HG02763 (cell line): Measurements from ENCODE around the gene ERH.
"Not testable (repeated sequence)": the region's sequence is repeated elsewhere in the genome, so short reads cannot be mapped to it uniquely, and the experiment has no call there.

Source experiments
- ATAC-seq: cut with Tn5 transposase; IDR thresholded peaks from one replicate; pipeline ENCODE4 v1.9.1; 2021; ENCODE audit warnings: mild to moderate bottlenecking, moderate library complexity; ENCODE audit not compliant: unreplicated experiment

The ERH gene

DNA sequence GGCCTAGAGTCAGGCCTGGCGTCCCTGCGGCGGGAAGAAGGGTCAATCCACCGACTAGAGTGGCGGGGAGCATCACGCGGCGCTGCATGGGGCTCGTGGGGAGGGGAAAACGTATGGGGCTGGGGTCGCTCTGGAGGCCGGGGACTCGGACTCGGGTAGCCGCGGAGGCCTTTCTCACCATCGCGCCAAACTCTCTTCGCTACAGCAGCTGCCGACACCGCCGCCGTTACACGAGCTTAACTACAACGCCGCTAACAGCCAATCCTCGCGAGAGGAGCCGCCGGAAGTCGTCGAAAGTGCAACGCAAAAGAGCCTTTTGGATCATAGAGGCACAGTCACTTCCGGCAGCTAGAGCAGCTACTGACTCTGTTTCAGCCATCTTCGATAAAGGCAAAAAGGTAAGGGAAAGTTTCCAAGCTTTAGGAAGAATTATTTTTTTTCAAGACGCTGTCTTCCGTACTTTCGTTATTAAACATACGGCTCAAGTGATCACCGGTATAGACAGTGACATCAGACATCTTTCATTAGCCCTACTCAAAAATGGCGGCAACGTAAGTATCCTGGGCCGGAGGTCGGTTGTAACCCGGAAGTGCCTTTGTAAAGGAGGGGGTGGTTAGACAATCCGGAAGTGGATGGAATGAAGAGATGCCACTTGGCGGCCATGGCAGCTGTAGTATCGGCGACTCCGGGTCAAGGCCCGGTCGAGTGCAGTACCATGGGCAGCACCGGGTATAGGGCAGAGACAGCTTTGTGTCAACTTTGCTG, at the start of gene ERH, which contains the start of gene SLC39A9:
Gene ERH (minus strand): TSS at position 247 of the 765 bp plus-strand sequence. CDS start 66 bp downstream, at position 181.
Gene SLC39A9 (plus strand): TSS at position 640 of the 765 bp plus-strand sequence. CDS start 678 bp downstream, outside the sequence.
- peak; percentile 84 for ATAC-seq

DNA sequence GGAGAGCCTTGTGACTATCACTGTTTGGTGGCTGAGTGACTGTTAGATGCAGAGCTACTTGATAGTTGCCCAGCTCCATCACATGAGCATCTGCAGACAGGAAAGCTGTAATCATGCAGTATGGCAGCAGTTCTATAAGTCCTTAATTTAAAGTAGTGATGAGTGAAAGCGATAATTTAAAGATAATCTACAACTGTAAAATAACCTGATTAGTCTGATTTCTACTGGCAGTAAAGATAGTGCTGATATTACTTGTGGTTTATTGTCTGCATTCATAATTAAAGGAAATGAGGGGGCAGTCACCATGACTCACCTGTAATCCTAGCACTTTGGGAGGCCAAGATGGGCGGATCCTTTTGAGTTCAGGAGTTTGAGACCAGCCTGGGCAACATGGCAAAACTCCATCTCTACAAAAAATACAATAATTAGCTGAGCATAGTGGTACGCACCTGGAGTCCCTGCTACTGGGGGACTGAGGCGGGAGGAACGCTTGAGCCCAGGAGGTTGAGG, 45.3 kb upstream of the ERH start:
- ATAC-seq: no peak

DNA sequence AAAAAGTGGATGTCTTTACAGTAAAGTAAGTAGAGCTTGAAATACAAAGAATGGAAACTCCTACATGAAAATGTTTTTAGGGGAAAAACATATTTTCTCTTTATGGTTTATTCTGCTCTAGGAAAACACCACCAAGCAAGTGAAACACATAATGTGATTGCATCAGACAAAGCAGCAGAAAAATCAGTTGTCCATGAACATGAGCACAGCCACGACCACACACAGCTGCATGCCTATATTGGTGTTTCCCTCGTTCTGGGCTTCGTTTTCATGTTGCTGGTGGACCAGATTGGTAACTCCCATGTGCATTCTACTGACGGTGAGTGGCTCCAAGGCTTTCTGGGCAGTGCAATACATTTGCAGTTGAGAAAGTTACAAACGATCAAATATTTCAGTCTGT, 43.8 kb upstream of the ERH start:
- ATAC-seq: peak; percentile 61

DNA sequence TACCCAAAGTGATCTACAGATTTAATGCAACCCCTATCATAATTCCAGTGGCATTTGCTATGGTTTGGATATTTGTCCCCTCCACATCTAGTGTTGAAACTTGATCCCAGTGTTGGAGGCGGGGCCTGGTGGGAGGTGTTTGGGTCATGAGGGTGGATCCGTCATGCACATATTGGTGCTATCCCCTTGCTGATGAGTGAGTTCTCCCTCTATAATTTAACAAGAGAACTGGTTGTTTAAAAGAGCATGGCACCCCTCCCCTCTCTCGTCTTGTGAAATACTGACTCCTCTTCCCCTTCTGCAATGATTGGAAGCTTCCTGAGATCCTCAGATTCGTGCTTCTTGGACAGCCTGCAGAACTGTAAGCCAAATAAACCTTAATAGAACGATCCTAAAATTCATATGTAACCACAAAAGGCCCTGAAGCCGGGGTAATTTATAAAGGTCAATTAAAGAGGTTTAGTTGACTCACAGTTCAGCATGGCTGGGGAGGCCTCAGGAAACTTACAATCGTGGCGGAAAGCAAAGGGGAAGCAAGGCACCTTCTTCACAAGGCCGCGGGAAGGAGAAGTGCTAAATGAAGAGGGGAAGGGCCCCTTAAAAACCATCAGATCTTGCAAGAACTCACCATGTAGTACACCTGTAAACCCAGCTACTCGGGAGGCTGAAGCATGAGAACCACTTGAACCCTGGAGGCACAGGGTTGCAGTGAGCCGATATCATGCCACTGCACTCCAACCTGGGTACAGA, 41.6 kb upstream of the ERH start:
- no peak for ATAC-seq

DNA sequence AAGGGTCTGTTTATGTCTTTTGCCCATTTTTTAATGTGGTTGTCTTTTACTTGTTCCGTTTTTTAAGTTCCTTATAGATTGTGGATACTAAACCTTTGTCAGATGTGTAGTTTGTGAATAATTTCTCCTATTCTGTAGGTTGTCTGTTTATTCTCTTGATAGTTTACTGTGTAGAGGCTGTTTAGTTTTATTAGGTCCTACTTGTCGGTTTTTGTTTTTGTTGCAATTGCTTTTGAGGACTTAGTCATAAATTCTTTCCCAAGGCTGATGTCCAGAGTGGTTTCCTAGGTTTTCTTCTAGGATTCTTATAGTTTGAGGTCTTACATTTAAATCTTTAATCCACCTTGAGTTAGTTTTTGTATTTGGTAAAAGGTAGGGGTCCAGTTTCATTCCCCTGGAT, 34.3 kb upstream of the ERH start:
- no peak for ATAC-seq

DNA sequence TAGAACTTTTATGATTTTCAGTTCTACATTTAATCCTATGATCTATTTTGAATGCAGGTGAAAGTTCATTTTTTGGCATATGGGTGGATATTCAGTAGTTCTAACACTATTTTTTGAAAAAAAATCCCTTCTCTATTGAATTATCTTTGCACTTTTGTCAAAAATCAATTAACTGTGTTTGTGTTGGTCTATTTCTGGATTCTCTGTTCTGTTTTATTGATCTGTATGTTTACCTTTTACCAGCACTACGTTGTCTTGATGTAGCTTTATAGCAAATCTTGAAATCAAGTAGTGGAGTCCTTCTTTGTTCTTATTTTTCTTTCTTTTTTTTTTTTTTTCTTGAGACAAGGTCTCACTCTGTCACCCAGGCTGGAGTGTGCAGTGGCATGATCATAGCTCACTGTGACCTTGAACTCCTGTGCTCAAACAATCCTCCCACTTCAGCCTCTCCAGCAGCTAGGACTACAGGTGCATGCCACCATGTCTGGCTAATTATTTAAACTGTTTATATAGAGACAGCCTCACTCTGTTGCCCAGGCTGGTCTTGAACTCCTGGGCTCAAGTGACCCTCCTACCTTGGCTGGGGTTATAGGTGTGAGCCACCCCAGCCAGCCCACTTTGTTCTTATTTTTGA, 32.3 kb upstream of the ERH start:
- no peak for ATAC-seq

DNA sequence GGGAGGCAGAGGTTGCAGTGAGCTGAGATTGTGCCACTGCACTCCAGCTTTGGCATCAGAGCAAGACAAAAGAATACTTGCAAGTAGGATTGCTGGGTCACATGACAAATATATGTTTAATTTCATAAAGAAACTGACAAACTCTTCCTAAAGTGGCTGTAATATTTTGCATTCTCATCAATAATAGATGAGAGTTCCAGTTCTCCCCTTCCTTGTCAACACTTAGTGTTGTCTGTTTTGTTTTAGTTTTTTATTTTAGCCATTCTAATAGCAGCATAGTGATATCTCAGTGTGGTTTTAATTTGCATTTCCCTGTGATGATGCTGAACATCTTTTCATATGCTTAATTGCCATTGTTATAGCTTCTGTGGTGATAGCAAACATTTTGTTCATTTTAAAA, 31.5 kb upstream of the ERH start:
- ATAC-seq: no peak

DNA sequence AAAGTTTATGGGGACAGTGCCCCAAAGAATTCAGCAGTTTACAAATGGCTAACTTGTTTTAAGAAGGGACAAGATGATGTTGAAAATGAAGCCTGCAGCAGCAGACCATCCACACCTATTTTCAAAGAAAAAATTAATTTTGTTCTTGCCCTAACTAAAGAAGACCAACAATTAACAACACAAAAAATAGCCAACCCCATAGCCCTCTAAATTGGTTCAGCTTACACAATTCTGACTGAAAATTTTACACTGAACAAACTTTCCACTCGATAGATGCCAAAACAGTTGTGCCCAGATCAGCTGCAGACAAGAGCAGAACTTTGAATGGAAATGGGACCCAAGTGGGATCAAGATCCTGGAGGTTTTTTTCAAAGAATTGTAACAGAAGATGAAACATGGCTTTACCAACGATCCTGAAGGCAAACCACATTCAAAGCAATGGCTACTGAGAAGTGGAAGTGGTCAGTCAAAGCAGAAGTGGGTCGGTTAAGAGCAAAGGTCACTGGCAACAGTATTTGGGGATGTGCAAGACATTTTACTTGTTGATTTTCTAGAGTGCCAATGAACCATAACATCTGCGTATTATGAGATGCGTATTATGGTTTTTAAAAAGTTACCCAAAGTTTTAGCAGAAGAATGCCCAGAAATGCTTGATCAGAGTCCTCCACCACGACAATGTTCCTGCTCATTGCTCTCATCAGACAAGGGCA, 30.3 kb upstream of the ERH start:
- ATAC-seq: no peak

DNA sequence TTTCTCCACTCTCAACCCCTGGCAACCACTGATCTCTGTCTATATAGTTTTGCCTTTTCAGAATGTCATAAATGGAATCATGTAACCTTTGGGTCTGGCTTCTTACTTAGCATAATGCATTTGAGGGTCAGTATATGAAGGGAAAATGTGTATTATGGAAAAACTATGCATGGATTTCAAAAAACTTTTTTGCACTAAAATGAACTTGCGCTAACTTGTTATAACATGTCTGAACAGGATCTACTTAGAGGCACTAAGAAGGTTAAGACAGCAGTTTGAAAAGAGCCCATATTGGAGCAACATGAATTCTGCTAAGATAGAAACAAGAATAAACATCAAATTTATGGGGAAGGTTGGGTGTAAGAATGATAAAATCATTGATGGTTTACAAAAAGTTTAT, 29.5 kb upstream of the ERH start:
- no peak for ATAC-seq

DNA sequence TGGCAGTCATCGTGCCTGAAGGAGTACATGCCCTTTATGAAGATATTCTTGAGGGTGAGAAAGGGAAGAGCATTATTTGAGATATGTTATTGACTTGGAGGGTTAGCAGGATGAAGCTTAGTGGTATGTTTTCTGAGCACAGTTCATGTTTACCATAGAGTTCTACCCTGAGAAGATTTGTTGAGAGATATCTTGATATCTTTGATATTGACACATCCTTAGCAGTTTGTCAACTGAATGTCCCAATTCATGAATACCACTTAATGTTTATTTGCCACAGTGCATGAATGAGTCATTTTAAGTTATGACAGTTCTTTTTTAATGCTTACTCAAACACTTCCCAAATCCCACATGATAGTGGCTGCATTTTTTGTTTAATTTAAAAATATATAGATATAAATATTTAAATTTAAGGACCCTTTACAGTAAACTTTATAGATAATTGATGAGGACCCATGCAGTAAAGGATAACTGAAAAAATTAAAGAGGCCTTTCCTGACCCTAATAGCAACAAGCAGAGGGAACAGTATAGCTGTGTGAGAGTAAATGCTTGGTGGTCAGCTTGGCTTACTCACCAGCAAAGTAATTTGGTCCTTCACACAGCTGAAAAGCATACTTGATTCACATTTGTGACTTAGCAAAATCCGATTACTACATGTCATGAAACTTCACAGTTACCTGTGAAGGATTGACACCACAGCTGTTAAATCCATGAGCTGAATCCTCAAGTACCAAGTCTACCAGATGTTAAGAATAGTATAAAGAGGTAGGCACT, 26.2 kb upstream of the ERH start:
- no peak for ATAC-seq

DNA sequence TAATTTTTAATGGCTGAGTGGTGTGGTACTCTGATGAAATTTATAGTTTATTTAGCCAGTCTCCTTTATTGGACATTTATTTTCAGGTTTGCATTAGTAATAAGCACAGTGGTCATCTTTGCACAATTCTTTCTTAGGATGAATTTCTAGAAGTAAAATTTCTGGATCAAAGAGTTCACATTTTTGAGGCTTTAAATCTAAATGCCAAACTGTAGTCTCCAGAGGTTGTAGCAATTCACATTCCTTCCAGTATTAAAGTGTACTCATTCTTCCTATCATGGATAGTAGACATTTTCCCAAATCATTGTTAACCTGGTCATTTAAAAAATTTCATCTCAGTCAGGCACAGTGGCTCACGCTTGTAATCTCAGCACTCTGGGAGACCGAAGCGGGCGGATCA, 25.2 kb upstream of the ERH start:
- no peak for ATAC-seq

DNA sequence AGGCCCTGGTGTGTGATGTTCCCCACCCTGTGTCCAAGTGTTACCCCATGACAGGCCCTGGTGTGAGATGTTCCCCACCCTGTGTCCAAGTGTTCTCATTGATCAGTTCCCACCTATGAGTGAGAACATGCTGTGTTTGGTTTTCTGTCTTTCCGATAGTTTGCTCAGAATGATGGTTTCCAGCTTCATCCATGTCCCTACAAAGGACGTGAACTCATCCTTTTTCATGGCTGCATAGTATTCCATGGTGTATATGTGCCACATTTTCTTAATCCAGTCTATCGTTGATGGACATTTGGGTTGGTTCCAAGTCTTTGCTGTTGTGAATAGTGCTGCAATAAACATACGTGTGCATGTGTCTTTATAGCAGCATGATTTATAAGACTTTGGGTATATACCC, 18.0 kb upstream of the ERH start:
- not testable (repeated sequence) for ATAC-seq

DNA sequence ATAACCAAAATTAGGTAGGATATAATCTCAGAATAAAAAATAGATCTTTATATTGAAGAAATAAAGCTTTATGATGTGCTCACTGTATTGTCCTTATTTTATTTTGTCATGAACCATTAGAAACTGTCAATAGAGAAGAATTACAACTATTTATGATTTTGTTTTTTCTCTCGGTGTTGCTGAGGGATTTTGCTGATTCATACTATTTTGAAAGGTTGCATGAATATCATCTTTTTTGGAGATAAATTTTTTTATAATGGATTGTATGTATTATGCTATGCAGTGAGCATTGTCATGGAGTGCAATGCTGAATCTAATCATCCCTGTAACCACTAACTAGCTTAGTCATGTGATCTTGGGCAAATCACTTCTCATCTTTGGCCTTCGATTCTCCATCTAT, 15.4 kb upstream of the ERH start:
- no peak for ATAC-seq

DNA sequence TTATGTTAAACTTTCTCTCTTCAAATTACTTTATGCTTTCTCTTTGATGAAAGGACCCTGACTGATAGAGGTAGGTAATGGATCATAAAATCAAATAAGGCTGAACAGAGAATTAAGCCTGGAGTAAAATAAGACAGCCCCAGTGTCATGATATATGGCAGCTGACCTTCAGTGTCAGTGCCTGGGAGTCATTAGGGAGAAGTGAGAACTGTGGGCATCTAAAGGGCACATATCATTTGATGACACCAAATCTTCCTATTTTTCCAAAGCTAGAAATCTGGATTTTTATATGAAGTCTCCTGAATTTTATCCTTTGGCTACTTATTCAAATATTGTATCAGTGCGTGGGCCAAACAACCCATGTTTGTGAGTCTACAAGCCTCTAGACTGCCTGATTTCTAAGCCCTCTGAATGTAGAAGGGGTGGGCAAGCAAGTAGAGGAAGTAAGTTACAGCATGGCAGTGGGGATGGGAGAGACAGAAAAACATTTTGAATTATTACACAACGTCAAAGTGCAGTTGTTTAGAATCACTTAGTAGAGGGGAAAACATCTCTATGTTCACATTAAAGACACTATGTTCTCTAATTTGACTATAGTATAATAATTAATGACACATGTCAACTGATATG, 10.3 kb upstream of the ERH start:
- ATAC-seq: no peak

DNA sequence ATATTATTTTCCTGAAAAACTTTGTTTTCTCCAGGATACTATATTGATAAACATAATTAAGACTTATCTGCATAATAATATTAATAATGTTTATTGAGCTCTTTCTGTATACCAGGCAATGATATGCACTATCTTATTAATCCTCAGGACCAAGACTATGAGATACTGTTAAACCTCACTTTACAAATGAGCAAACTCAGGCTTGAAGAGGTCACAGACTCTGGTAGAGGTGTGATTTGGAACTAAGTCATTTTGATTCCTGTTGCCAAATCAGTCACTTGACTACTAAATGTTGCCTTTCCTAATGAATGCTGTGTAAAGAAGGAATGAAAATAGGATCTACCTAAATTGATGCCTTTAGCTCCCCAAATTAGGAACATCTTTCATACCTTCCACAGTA, 7.7 kb upstream of the ERH start:
- ATAC-seq: no peak

DNA sequence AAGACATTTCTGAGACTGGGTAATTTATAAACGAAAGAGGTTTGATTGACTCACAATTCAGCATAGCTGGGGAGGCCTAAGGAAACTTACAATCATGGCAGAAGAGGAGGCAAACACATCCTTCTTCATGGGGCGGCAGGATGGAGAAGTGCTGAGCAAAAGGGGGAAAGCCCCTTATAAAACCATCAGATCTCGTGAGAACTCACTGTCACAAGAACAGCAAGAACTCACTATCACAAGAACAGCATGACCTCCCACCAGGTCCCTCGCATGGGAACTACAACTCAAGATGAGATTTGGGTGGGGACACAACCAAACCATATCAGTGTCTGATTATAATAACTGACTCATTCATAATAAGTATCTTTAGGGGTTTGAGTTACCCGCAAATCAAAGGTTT, 6.8 kb upstream of the ERH start:
- ATAC-seq: no peak

DNA sequence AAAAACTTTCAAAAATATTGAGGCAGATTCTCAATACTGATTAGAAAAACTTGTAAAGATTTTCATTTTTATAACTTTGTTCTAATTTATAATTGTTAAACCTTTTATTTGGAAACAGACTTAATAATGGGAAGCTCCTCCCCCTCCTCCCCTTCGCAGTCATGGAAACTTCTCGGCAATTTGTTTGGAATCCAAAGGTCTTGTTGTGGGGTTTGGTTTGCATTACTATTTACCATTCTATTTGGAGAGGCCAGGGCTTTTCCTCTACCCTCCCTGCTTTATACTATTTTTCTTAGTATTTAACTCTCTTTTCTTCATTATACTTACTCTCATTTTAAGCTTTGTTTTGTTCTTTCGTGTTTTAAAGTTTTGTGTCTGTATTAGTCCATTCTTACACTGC, 6.4 kb upstream of the ERH start:
- no peak for ATAC-seq

DNA sequence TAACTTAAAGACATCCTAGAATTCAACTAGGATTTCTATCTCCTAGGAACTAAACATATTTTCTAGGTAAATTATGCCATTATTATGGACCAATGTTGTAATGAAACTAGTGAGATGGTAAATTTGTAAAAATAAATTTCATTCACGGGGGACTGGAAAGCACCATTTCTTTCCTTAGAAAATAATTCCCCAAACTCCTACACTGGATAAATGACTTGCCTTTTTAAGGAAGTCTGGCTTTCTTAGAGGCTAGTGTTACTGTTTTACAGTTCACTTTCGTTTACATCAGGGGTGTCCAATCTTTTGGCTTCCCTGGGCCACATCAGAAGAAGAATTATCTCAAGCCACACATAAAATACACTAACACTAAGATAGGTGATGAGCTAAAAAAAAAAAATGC, 3.7 kb upstream of the ERH start:
- ATAC-seq: no peak

DNA sequence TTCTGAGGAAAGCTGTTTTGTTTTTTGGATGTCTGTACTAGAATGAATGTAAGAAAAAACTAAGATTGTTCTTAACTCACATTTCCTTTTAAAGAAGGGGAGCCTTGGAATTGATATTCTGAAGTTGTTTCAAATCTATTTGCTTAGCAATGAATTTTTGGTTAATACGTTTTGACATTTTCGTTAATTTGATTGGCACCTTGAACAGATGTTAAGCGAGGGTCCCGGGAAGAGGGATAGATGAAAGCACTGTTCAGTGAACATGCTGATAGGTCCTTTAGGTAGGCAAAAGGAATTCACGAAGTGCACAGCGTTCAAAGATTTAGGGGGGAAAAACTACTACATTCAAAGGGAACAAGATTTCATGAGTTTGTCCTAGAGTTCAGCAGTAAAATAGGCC, 2.1 kb upstream of the ERH start:
- no peak for ATAC-seq

DNA sequence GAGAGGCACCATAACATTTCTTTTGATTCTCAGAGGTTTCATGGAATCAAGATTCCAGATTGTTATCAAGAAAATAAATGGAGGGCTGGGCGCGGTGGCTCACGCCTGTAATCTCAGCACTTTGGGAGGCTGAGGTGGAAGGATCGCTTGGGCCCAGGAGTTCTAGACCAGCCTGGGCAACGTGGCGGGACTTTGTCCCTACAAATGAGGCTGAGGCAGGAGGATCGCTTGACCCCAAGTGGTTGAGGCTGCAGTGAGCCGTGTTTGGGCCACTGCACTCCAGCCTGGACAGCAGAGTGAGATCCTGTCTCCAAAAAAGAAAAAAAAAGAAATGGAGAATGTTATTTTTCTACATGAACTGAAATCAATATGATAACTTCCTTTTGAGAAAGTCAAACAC, 1.7 kb upstream of the ERH start:
- ATAC-seq: no peak
